IMR-90 (cell line): ENCODE data around the gene ZNF763. TPM values are rescaled to one million over a fixed set of nuclear protein-coding genes. Genes with fewer than 3 reads are reported as not detected.

ENCODE experiments used
- ATAC-seq: fragments of 200-7000 bp; cut with Tn5 transposase; 2 replicates; pipeline ENCODE4 v1.9.1; 2020; ENCODE audit warnings: low read depth, mild to moderate bottlenecking, moderate library complexity
- BruUV-seq: library from RNA; stranded (reverse); fragments of 400-500 nt; replicated peaks from 2 replicates; lab custom pipeline; 2021; lab: Mats Ljungman, UMichigan
- CTCF ChIA-PET: fragments of 300-600 bp; formaldehyde crosslinking; extraction: SDS; loops from one replicate; lab custom pipeline; 2021; ENCODE audit warnings: antibody characterized with exemption; lab: Yijun Ruan, JAX
- POLR2A ChIA-PET: fragments of 300-600 bp; sonication (Branson Sonifier 250); formaldehyde crosslinking; loops from one replicate; lab custom pipeline; 2022; ENCODE audit warnings: antibody characterized with exemption; ENCODE audit not compliant: unreplicated experiment; lab: Charles Lee
- DNase-seq: peaks from one replicate; pipeline ENCODE4 v3.0.0; 2013
- H2AFZ ChIP-seq: replicated peaks from 2 replicates; pipeline ENCODE3; 2013; ENCODE audit warnings: low read length, mild to moderate bottlenecking; ENCODE audit not compliant: poor library complexity
- H2AK5ac ChIP-seq: 2 replicates; pipeline ENCODE4 v1.6.1; 2013; ENCODE audit warnings: low read depth, low read length, inconsistent platforms
- H2AK9ac ChIP-seq: replicated peaks from 2 replicates; pipeline ENCODE3; 2013; ENCODE audit warnings: mild to moderate bottlenecking, low read depth, low read length, moderate library complexity; ENCODE audit not compliant: poor library complexity
- H2BK120ac ChIP-seq: 2 replicates; pipeline ENCODE4 v1.6.1; 2013; ENCODE audit warnings: low read depth, low read length, inconsistent platforms
- H2BK15ac ChIP-seq: 3 replicates; pipeline ENCODE4 v1.6.1; 2013; ENCODE audit warnings: low read depth, low read length, inconsistent platforms
- H2BK20ac ChIP-seq: 2 replicates; pipeline ENCODE4 v1.6.1; 2013; ENCODE audit warnings: low read depth, mild to moderate bottlenecking, inconsistent platforms, low read length, moderate library complexity
- H2BK5ac ChIP-seq: 2 replicates; pipeline ENCODE4 v1.6.1; 2013; ENCODE audit warnings: mild to moderate bottlenecking, low read depth, low read length, inconsistent platforms; ENCODE audit not compliant: poor library complexity, severe bottlenecking
- H3K14ac ChIP-seq: replicated peaks from 2 replicates; pipeline ENCODE4 v1.6.1; 2013; ENCODE audit warnings: low read depth, low read length, inconsistent platforms
- H3K18ac ChIP-seq: 2 replicates; pipeline ENCODE4 v1.6.1; 2013; ENCODE audit warnings: low read depth, low read length, control low read depth
- H3K23ac ChIP-seq: 2 replicates; pipeline ENCODE4 v1.6.1; 2013; ENCODE audit warnings: low read depth, low read length, inconsistent platforms
- H3K27ac ChIP-seq: 2 replicates; pipeline ENCODE4 v1.5.1; 2013; ENCODE audit warnings: mild to moderate bottlenecking, control low read depth, low read length; ENCODE audit not compliant: insufficient read depth
- H3K27me3 ChIP-seq: 2 replicates; pipeline ENCODE4 v1.6.1; 2013; ENCODE audit warnings: low read length; ENCODE audit not compliant: control insufficient read depth, insufficient read depth
- H3K36me3 ChIP-seq: 2 replicates; pipeline ENCODE4 v1.6.1; 2013; ENCODE audit warnings: low read length, mixed read lengths; ENCODE audit not compliant: control insufficient read depth, insufficient read depth
- H3K4ac ChIP-seq: 2 replicates; pipeline ENCODE4 v1.6.1; 2013; ENCODE audit warnings: low read depth, low read length, inconsistent platforms
- H3K4me1 ChIP-seq: 2 replicates; pipeline ENCODE4 v1.6.1; 2013; ENCODE audit warnings: low read length, mixed read lengths; ENCODE audit not compliant: control insufficient read depth, insufficient read depth
- H3K4me2 ChIP-seq: 2 replicates; pipeline ENCODE4 v1.6.1; 2013; ENCODE audit warnings: low read depth, mild to moderate bottlenecking, control low read depth, low read length, moderate library complexity
- H3K4me3 ChIP-seq: 2 replicates; pipeline ENCODE4 v1.5.1; 2013; ENCODE audit warnings: low read depth, mild to moderate bottlenecking, control low read depth, low read length, moderate library complexity; ENCODE audit not compliant: insufficient read depth
- H3K56ac ChIP-seq: 2 replicates; pipeline ENCODE4 v1.6.1; 2013; ENCODE audit warnings: low read length, inconsistent platforms; ENCODE audit not compliant: insufficient read depth; ENCODE audit errors: extremely low read depth
- H3K79me1 ChIP-seq, 2 experiments: 2 replicates each; pipeline ENCODE4 v1.6.1; 2013; ENCODE audit warnings: low read length in 2 of 2, inconsistent platforms in 1 of 2, low read depth in 1 of 2
- H3K9ac ChIP-seq: 2 replicates; pipeline ENCODE4 v1.6.1; 2013; ENCODE audit warnings: low read depth, low read length, control low read depth
- H3K9me1 ChIP-seq: 2 replicates; pipeline ENCODE4 v1.6.1; 2013; ENCODE audit warnings: low read length, inconsistent platforms; ENCODE audit not compliant: insufficient read depth
- H3K9me3 ChIP-seq: 2 replicates; pipeline ENCODE4 v1.6.1; 2013; ENCODE audit warnings: low read length; ENCODE audit not compliant: control insufficient read depth, insufficient read depth
- H4K20me1 ChIP-seq: 2 replicates; pipeline ENCODE4 v1.6.1; 2013; ENCODE audit warnings: low read length, inconsistent platforms; ENCODE audit not compliant: insufficient read depth
- H4K5ac ChIP-seq: 2 replicates; pipeline ENCODE4 v1.6.1; 2013; ENCODE audit warnings: mild to moderate bottlenecking, low read depth, low read length, control low read depth
- H4K8ac ChIP-seq, 2 experiments: 2 replicates each; pipeline ENCODE4 v1.6.1; 2013; ENCODE audit warnings: low read depth in 2 of 2, low read length in 2 of 2, control low read depth in 1 of 2, inconsistent platforms in 1 of 2
- H4K91ac ChIP-seq: 2 replicates; pipeline ENCODE4 v1.6.1; 2013; ENCODE audit warnings: low read depth, low read length, inconsistent platforms; ENCODE audit not compliant: insufficient read depth
- BHLHE40 ChIP-seq: fragments of 150-350 bp; IDR thresholded peaks from 2 replicates; pipeline ENCODE4 v1.6.1; 2016; ENCODE audit warnings: mild to moderate bottlenecking, low read depth, low read length
- CEBPB ChIP-seq: IDR thresholded peaks from 2 replicates; pipeline ENCODE4 v1.6.1; 2012; ENCODE audit warnings: low read depth, low read length, improper control_type of control experiment
- CTCF ChIP-seq: conservative IDR thresholded peaks from 2 replicates; pipeline ENCODE4 v1.5.1; 2012; ENCODE audit warnings: mild to moderate bottlenecking, low read depth, low read length, improper control_type of control experiment
- ELK1 ChIP-seq: fragments of 150-350 bp; IDR thresholded peaks from 2 replicates; pipeline ENCODE4 v1.6.1; 2016; ENCODE audit warnings: low read depth, mild to moderate bottlenecking, low read length, moderate library complexity, borderline replicate concordance
- MAZ ChIP-seq: IDR thresholded peaks from 2 replicates; pipeline ENCODE4 v1.6.1; 2012; ENCODE audit warnings: low read depth, mild to moderate bottlenecking, low read length, improper control_type of control experiment, moderate library complexity, borderline replicate concordance
- MXI1 ChIP-seq: IDR thresholded peaks from 2 replicates; pipeline ENCODE4 v1.6.1; 2012; ENCODE audit warnings: low read depth, mild to moderate bottlenecking, low read length, moderate library complexity, borderline replicate concordance
- NFE2L2 ChIP-seq: fragments of 150-350 bp; IDR thresholded peaks from 2 replicates; pipeline ENCODE4 v1.6.1; 2016; ENCODE audit warnings: low read depth, mild to moderate bottlenecking, low read length
- POLR2A ChIP-seq: IDR thresholded peaks from 2 replicates; pipeline ENCODE4 v1.6.1; 2012; ENCODE audit warnings: mild to moderate bottlenecking, low read depth, low read length
- RAD21 ChIP-seq: IDR thresholded peaks from 2 replicates; pipeline ENCODE4 v1.6.1; 2012; ENCODE audit warnings: low read length, improper control_type of control experiment
- RCOR1 ChIP-seq: IDR thresholded peaks from 2 replicates; pipeline ENCODE4 v1.6.1; 2012; ENCODE audit warnings: mild to moderate bottlenecking, low read length, improper control_type of control experiment; ENCODE audit not compliant: insufficient replicate concordance
- RFX5 ChIP-seq: IDR thresholded peaks from 2 replicates; pipeline ENCODE4 v1.8.0; 2012; ENCODE audit warnings: low read depth, mild to moderate bottlenecking, low read length, moderate library complexity
- SMC3 ChIP-seq: fragments of 150-350 bp; IDR thresholded peaks from 2 replicates; pipeline ENCODE4 v1.6.1; 2016; ENCODE audit warnings: low read depth, mild to moderate bottlenecking, antibody characterized with exemption, low read length, moderate library complexity
- WGBS, 2 experiments: methylation state at CpG; one replicate each; pipeline versions ENCODE4 v1.1.5 to v1.1.7; 2013; ENCODE audit warnings: missing lambda C conversion rate in 2 of 2; ENCODE audit not compliant: insufficient read length in 1 of 2; ENCODE audit errors: extremely low coverage in 2 of 2; 5-methylcytosine and 5-hydroxymethylcytosine counted together
- dilution Hi-C: fragments of 300-500 bp; cut with HindIII; formaldehyde crosslinking; loops from one replicate; pipeline ENCODE4 v1.14.3; 2018; ENCODE audit warnings: low sequenced_read_pairs; ENCODE audit not compliant: unreplicated experiment
- in situ Hi-C: fragments of 300-500 bp; cut with MboI; formaldehyde crosslinking; loops from 3 replicates; pipeline ENCODE4 v1.14.3; 2019; ENCODE audit warnings: low sequenced_read_pairs, inconsistent platforms, mixed read lengths
- intact Hi-C: fragments of 100-400 bp; cut with micrococcal nuclease; formaldehyde crosslinking; loops from 2 replicates; pipeline ENCODE4 v1.10.0; 2022
- polyA plus RNA-seq, 3 experiments: library from polyadenylated mRNA; depleted of rRNA; stranded (reverse); fragments of >200 nt; gene quantifications; 2 replicates each; pipeline ENCODE4 v1.2.3, GENCODE V29; 2012; ENCODE audit warnings: low replicate concordance in 1 of 3
- total RNA-seq: library from RNA; depleted of rRNA; stranded (reverse); fragments of >200 nt; gene quantifications from 2 replicates; pipeline ENCODE4 v1.2.3, GENCODE V29; 2012

ZNF763 gene
- total and polyA plus RNA-seq, 2 of the 4 experiments (the other 2 are of a cell fraction), result 0.90 to 0.94 TPM

- ATAC-seq (no peak), DNase-seq (no peak)
- H3K9me3 ChIP-seq, result peaks cover 41% of the 10 kb centered on the region
- no peak overlapping the region for H2AFZ ChIP-seq
- CTCF ChIA-PET, result no interaction called here
- H3K56ac ChIP-seq, result no peak overlapping the region
- H2BK15ac ChIP-seq, result no peak overlapping the region
- H3K4me2 ChIP-seq, result no peak overlapping the region
- H3K23ac ChIP-seq, result no peak overlapping the region
- no peak overlapping the region for H2BK5ac ChIP-seq
- H4K8ac ChIP-seq, result no peak overlapping the region
- no peak overlapping the region for H3K18ac ChIP-seq
- in situ Hi-C loops (no loop called here), intact Hi-C loops (loop anchor here (10.0 kb wide), 1 partner anchor 308 kb away; no protein-coding TSS in a partner anchor), dilution Hi-C loops (no loop called here)
- H3K4me1 ChIP-seq, result no peaks in the 10 kb centered on the region
- no peak overlapping the region for H3K14ac ChIP-seq
- 33% methylated on average over 1 of the region's 4 CpGs; no CpG with 5 or more reads in 1 of the 2 experiments for WGBS, 2 experiments
- H3K27me3 ChIP-seq, result no peaks in the 10 kb centered on the region
- H3K27ac ChIP-seq, result no peak overlapping the region
- H3K4ac ChIP-seq, result no peak overlapping the region
- H4K5ac ChIP-seq, result no peak overlapping the region
- no peaks in the 10 kb centered on the region for H3K9me1 ChIP-seq
- no peak overlapping the region for H4K91ac ChIP-seq
- no peak overlapping the region for H3K9ac ChIP-seq
- no peak for TF ChIP-seq RCOR1
- no peak for TF ChIP-seq MAZ
- TF ChIP-seq BHLHE40, result no peak
- TF ChIP-seq RAD21, result no peak
- no peak for TF ChIP-seq ELK1
- no peak for TF ChIP-seq RFX5
- no peak for TF ChIP-seq SMC3
- TF ChIP-seq NFE2L2, result no peak
- TF ChIP-seq MXI1, result no peak
- no peak for TF ChIP-seq POLR2A
- no peak for TF ChIP-seq CEBPB
- TF ChIP-seq CTCF, result no peak
- no peak overlapping the region for H2AK5ac ChIP-seq
- H2AK9ac ChIP-seq, result no peak overlapping the region
- H3K4me3 ChIP-seq, result no peak overlapping the region
- no peaks in the 10 kb centered on the region for H4K20me1 ChIP-seq
- no peaks in the 10 kb centered on the region for H3K79me1 ChIP-seq
- POLR2A ChIA-PET, result no interaction called here
- no TSS peak for BruUV-seq
- H2BK120ac ChIP-seq, result no peak overlapping the region
- H2BK20ac ChIP-seq, result no peak overlapping the region
- peaks cover 1% of the 10 kb centered on the region; the same call in 1 of the 2 replicates for H3K36me3 ChIP-seq
Measured at GRCh38 chr19:11982526-11982925, 17.7 kb downstream of the ZNF763 start.
